ENCODE data around the gene NUDT3. TPM values are rescaled to one million over a fixed set of nuclear protein-coding genes. Genes with fewer than 3 reads are reported as not detected.
"Not testable (repeated sequence)": the region's sequence is repeated elsewhere in the genome, so short reads cannot be mapped to it uniquely, and the experiment has no call there.

Gene NUDT3
- polyA plus RNA-seq, 4 donors = 15.3 to 24.7 (median 19.3) TPM

DNA sequence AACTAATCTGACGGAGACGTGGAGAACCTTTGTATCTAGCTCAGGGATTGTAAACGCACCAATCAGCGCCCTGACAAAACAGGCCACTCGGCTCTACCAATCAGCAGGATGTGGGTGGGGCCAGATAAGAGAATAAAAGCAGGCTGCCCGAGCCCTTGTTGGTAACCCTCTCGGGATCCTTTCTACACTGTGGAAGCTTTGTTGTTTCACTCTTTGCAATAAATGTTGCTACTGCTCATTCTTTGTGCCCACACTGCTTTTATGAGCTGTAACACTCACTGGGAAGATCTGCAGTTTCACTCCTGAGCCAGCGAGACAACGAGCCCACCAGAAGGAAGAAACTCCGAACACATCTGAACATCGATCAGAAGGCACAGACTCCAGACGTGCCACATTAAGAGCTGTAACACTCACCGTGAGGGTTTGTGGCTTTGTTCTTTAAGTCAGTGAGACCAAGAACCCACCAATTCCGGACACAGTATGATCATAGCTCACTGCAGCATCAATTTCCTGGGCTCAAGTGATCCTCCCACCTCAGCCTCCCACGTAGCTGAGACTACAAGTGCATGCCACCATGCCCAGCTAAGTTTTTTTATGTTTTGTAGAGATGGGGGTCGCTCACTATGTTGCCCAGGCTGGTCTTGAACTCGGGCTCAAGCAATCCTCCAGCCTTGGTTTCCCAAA is 122.7 kb downstream of the NUDT3 start:
- not testable (repeated sequence) for DNase-seq (ENCODE audit: low read depth in 4 of 4, low spot score in 3 of 4)

GRCh38 chr6:34269132-34269531 is 123.3 kb downstream of the NUDT3 start:
- not testable (repeated sequence) for DNase-seq (ENCODE audit: low read depth in 4 of 4, low spot score in 3 of 4)

GRCh38 chr6:34267746-34268145 is 124.7 kb downstream of the NUDT3 start:
- DNase-seq (ENCODE audit: low read depth in 4 of 4, low spot score in 3 of 4) = no peak

DNA sequence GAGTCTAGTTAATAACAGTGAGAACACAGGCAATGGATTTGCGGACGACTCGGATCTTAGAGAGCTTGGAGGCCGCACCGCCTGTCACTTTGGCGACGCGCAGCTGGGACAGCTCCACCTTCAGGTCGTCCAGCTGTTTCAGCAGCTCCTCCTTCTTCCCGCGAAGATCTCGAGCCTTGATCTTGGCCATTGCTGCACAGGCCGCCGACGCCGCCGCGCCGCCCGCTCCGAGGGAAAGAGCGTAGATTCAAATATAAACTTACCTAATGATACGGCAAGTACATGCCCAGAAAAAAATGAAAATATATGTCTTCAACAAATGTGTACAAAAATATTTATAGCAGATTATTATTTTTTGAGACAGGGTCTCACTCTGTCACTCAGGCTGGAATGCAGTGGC is 129.0 kb downstream of the NUDT3 start:
- DNase-seq (ENCODE audit: low read depth in 4 of 4, low spot score in 3 of 4) = not testable (repeated sequence)

- no peak for DNase-seq (ENCODE audit: low read depth in 4 of 4, low spot score in 3 of 4)
Observed at GRCh38 chr6:34260576-34261267, 131.7 kb downstream of the NUDT3 start.

DNA sequence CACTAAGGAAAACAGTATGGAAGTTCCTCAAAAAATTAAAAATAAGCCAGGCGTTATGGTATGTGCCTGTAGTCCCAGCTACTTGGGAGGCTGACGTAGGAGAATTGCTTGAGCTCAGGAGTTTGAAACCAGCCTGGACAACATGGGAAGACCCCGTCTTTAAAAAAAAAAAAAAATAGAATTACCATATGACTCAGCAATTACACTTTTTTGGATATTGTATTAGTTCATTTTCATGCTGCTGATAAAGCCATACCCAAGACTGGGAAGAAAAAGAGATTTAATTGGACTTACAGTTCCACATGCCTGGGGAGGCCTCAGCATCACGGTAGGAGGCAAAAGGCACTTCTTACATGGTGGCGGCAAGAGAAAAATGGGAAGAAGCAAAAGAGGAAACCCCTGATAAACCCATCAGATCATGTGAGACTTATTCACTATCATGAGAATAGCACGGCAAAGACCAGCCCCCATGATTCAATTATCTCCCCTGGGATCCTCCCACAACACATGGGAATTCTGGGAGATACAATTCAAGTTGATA is 132.9 kb downstream of the NUDT3 start:
- DNase-seq (ENCODE audit: low read depth in 4 of 4, low spot score in 3 of 4) = no peak

- DNase-seq (ENCODE audit: low read depth in 4 of 4, low spot score in 3 of 4) = not testable (repeated sequence)
Observed at GRCh38 chr6:34252395-34252794, 140.1 kb downstream of the NUDT3 start.

DNA sequence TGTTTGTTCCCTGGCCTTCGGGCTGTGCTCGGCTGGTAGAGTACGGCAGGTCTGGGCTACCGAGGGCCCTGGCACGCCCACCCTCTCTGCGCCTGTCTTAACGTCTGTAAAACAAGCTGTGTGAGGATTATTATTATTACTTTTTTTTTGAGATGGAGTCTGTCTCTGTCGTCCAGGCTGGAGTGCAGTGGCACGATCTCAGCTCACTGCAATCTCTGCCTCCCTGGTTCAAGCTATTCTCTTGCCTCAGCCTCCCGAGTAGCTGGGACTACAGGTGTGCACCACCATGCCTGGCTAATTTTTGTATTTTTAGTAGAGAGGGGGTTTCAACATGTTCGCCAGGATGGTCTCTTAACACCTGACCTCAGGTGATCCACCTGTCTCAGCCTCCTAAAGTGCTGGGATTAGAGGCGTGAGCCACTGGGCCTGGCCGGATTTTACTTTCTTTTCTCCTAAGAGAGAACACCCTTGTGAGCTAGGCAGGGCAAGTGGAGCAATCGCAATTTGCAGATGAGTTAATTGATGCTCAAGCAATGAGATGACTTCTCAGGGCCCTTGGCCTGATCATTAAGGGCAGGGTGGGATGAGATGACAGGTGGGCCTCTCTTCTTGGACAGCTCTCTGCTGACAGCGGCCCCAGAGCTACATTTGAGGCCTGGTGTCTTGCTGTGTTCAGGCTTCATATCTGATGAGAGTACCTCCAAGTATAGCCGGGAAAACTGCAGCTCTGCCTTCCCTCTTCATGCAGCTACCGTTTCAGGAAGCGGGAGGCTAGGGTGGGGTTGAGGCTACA is 142.8 kb downstream of the NUDT3 start:
- DNase-seq (ENCODE audit: low read depth in 4 of 4, low spot score in 3 of 4) = no peak

DNA sequence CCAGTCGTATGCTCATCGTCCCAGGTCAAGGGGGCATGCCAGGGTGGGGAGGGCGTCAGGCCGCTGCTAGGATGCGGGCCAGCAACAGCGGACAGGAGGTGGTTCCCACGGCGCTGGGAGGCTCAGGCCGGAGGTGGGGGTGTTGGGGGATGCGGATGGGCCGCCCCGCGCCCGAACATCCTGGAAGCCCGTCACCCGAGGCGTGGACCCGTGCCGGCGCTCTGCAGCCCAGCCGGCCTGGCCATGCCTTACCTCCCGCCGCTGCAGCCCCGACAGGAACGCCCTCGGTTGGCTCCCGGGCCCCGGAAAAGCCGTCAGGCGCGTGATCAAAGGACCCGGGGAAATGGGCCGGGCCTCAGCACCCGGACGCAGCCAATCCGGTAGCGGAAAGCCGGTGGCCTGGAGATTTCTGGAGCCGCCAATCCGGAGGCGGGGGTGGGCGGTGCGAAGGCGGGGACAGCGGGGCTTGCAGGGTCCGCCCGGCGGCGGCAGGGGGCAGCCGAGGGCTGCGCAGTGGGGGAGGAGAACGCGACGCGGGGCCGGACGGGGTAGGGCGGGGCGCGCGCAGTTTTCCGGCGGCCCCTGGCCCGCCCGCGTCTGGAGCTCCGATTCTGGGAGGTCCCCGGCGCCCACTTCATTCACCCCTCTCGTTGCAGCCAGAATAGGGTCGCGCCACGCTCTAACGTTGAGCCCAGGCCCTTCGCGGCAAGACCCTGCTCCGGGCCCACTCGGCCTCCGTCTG is 143.6 kb downstream of the NUDT3 start, which contains the start of gene SMIM29:
Gene SMIM29, minus strand, starts transcription at position 280 of the 742 bp plus-strand sequence. CDS start 1,215 bp downstream, outside the sequence.
- peak; percentile 87 to 91 (median 90) for DNase-seq (ENCODE audit: low read depth in 4 of 4, low spot score in 3 of 4)

- no peak for DNase-seq (ENCODE audit: low read depth in 4 of 4, low spot score in 3 of 4)
Observed at GRCh38 chr6:34248198-34248726, 144.2 kb downstream of the NUDT3 start.

DNA sequence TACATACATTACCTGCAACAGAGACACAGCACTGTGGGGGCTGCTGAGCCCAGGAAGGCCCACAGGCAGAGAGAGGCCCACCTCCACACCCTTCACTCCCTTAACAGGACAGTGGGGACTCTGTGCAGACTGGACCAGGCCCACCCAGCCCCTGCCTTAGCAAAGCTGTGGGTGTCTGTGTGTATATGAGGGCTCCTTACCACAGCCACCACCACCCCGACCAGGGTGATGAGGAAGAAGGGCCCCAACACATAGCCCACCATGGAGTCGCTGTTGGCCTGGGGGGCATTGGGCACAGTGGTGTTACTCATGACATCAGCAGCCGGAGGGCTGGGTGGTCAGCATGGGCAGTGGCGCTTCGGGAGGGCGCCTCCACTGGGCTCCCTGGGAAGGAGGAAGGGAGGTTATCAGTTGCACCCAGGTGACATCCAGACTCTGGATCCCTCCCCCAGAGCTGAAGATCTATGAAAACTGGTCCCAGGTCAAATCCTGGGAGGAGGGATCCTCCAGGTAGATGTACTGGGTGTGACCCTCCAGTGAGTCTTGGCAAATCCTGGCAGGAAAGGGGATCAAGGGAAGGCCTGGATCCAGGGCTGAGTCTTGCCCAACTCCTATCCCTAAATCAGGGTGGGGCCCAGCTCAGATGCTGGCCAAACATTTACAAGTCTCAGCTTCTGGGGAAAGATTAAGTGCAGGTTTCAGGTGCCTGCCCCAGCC is 144.8 kb downstream of the NUDT3 start:
- no peak for DNase-seq (ENCODE audit: low read depth in 4 of 4, low spot score in 3 of 4)

DNA sequence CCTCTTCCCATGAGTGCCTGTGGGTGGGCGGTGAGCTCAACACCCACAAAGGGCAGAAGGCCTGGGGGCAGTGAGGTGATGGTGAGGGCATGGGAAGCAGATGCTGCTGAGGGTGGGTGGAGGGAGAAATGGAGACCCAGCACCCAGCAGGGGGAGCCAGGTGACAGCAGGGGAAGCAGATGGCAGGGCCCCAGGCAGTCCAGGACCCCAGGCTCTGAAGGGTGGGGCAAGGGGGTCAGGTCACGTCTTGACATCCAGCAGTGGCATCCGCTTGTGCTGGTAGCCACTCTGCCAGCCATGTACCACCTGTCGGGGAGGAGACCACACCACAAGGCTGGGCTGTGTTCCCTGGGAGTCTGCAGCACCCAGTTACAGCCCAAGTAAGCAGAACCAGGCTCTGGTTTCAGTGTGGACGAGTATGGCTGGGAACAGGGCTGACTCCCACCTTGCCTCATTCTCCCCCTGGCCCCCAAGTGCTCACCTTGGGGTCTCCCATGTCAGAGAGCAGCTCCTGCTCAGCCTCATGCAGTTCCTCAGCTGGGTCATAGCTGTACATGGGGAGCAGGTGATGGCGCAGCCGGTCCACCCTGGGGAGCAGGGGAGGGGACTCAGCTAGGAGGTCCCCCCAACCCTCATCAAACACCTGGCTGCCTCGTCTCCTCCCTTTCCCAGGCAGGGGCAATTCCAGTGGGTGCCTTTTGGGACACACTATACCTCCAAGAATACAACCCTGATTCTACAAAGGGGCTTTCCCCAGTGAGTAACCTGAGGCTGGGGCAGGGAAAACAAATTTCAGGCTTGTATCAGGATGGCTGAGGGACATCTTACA is 145.7 kb downstream of the NUDT3 start:
- DNase-seq (ENCODE audit: low read depth in 4 of 4, low spot score in 3 of 4) = no peak

- DNase-seq (ENCODE audit: low read depth in 4 of 4, low spot score in 3 of 4) = no peak
Observed at GRCh38 chr6:34246249-34246562, 146.3 kb downstream of the NUDT3 start.

DNA sequence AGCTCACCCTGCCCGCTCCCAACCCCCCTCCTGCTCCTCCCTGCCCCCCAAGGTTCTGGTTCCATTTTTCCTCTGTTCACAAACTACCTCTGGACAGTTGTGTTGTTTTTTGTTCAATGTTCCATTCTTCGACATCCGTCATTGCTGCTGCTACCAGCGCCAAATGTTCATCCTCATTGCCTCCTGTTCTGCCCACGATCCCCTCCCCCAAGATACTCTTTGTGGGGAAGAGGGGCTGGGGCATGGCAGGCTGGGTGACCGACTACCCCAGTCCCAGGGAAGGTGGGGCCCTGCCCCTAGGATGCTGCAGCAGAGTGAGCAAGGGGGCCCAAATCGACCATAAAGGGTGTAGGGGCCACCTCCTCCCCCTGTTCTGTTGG is 146.7 kb downstream of the NUDT3 start:
- not testable (repeated sequence) for DNase-seq (ENCODE audit: low read depth in 4 of 4, low spot score in 3 of 4)

DNA sequence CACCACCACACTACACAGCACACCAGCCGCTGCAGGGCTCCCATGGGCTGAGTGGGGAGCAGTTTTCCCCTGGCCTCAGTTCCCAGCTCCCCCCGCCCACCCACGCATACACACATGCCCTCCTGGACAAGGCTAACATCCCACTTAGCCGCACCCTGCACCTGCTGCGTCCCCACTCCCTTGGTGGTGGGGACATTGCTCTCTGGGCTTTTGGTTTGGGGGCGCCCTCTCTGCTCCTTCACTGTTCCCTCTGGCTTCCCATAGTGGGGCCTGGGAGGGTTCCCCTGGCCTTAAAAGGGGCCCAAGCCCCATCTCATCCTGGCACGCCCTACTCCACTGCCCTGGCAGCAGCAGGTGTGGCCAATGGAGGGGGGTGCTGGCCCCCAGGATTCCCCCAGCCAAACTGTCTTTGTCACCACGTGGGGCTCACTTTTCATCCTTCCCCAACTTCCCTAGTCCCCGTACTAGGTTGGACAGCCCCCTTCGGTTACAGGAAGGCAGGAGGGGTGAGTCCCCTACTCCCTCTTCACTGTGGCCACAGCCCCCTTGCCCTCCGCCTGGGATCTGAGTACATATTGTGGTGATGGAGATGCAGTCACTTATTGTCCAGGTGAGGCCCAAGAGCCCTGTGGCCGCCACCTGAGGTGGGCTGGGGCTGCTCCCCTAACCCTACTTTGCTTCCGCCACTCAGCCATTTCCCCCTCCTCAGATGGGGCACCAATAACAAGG is 147.3 kb downstream of the NUDT3 start:
- not testable (repeated sequence) for DNase-seq (ENCODE audit: low read depth in 4 of 4, low spot score in 3 of 4)

DNA sequence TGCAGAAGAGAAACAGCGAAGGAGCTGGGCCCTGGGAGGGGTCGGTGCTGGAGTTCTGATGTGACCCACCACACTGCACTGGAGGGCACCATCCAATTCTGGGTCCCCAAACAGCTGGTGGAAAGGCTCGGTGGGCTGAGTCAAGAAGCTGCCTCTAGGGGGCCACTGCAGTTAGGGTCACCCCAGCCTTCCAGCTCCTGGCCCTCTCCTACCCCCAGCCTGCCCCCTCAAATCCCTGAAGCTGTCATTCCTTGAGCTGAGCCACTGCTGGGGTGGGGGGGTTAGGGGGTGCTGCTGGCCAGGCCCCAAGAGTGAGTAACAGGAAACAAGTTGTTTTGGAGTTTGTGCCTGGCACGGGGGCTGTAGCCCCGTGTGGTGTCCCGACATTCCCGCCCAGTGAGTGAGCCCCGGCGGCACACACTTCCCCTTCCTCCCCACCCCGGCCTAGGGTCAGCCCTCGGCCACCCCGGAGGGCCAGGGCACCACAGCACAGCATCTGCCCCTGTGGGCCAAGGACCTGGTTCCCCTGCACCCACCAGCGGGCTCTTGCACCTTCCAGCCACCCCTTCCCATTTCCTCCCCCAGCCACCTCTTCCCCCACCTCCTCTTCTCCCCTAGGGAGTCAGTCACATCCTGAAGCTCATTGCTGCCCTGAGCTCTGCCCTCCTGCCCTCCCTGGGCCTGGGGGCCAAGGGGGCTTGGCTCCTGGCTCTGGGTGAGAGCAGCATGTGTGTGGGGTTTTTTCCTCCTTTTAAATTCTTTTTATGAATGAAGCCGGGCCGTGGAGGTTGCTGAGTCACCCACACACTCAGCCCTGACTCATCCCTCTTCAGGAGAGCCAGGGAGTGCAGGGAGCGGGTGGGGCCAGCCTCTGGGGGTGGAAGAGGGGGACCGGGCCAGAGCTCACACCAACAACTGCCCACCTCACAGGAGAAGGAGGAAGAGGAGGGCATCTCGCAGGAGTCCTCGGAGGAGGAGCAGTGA is 148.3 kb downstream of the NUDT3 start:
- DNase-seq (ENCODE audit: low read depth in 4 of 4, low spot score in 3 of 4) = no peak

All from left renal pelvis (tissue), 4 donors.